ENCODE results near the gene PTPRR. TPM values are rescaled to one million over a fixed set of nuclear protein-coding genes. Genes with fewer than 3 reads are reported as not detected.

PTPRR gene
- total RNA-seq, 1 donor from 2014 or later = not detected

DNA sequence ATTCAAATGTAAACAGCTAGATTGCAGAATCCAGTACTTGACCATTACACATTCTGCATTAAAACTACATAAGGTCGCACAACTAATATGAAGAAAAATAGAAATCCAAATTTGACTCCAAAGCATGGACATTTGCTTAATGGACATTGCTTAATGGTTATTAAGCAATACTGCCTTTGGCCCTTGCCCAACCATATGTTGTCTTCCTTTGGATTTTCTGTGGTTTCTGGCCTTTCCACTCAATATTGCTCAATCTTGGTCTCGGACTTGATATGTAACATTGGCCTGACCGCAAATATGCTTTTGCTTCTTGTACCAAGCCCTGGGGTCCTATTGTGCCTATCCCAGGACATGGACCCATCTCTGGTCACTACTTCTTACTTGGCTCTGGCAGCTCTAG lies 67.2 kb downstream of the PTPRR start:
- no peak for DNase-seq (ENCODE audit: low spot score)
- H3K27ac Mint-ChIP-seq (ENCODE audit: unreplicated experiment) = no peak overlapping the region
- H3K9me3 Mint-ChIP-seq (ENCODE audit: low read depth) = no peaks in the 10 kb centered on the region
- H3K4me3 Mint-ChIP-seq (ENCODE audit: unreplicated experiment) = no peak overlapping the region
- TF ChIP-seq, protein P1, sequence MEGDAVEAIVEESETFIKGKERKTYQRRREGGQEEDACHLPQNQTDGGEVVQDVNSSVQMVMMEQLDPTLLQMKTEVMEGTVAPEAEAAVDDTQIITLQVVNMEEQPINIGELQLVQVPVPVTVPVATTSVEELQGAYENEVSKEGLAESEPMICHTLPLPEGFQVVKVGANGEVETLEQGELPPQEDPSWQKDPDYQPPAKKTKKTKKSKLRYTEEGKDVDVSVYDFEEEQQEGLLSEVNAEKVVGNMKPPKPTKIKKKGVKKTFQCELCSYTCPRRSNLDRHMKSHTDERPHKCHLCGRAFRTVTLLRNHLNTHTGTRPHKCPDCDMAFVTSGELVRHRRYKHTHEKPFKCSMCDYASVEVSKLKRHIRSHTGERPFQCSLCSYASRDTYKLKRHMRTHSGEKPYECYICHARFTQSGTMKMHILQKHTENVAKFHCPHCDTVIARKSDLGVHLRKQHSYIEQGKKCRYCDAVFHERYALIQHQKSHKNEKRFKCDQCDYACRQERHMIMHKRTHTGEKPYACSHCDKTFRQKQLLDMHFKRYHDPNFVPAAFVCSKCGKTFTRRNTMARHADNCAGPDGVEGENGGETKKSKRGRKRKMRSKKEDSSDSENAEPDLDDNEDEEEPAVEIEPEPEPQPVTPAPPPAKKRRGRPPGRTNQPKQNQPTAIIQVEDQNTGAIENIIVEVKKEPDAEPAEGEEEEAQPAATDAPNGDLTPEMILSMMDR (IDR thresholded peaks at IDR 0.05) = no peak
- peaks cover 8% of the 10 kb centered on the region for H3K27me3 Mint-ChIP-seq (ENCODE audit: low read depth)
- no peaks in the 10 kb centered on the region for H3K36me3 Mint-ChIP-seq (ENCODE audit: low read depth)
- peaks cover 21% of the 10 kb centered on the region for H3K4me1 Mint-ChIP-seq (ENCODE audit: low read depth)

DNA sequence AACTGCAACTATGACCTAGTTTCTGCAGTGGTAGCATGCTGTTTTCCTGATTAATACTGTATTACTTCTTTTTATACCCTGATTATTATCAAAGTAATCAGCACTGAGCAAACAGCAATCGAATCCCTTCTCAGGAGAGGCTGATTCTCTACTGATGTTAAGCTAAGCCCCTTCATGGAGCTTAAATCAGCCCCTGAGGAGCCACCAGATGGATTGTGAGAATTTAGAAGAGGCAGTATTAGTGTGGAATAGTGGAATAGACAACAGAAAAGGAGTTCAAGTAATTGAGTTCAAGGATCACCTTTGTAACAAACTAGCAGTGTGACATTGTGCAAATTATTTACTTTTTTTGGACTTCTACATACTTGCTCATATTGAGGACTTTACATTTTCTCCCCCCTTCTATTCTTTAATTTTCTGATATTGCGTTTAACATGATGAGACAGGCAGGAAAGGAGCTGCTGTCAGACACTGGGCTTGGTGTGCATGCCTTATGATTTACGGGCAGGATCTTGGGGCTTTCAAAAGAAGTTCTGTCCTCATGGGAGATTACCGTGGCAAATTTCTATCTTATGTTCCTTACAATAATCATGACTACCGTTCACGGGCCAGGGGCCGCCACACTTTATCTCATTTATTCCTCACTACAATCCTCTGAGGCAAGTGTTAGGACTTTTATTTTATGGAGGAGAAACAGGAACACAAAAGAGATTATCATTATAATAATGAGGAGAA lies 68.0 kb downstream of the PTPRR start:
- no peak overlapping the region for H3K27ac Mint-ChIP-seq (ENCODE audit: unreplicated experiment)
- TF ChIP-seq, protein P1 (IDR thresholded peaks at IDR 0.05) = no peak
- H3K9me3 Mint-ChIP-seq (ENCODE audit: low read depth) = no peaks in the 10 kb centered on the region
- no peak for DNase-seq (ENCODE audit: low spot score)
- H3K4me1 Mint-ChIP-seq (ENCODE audit: low read depth) = peaks cover 21% of the 10 kb centered on the region
- H3K36me3 Mint-ChIP-seq (ENCODE audit: low read depth) = no peaks in the 10 kb centered on the region
- H3K4me3 Mint-ChIP-seq (ENCODE audit: unreplicated experiment) = no peak overlapping the region
- H3K27me3 Mint-ChIP-seq (ENCODE audit: low read depth) = peaks cover 8% of the 10 kb centered on the region

DNA sequence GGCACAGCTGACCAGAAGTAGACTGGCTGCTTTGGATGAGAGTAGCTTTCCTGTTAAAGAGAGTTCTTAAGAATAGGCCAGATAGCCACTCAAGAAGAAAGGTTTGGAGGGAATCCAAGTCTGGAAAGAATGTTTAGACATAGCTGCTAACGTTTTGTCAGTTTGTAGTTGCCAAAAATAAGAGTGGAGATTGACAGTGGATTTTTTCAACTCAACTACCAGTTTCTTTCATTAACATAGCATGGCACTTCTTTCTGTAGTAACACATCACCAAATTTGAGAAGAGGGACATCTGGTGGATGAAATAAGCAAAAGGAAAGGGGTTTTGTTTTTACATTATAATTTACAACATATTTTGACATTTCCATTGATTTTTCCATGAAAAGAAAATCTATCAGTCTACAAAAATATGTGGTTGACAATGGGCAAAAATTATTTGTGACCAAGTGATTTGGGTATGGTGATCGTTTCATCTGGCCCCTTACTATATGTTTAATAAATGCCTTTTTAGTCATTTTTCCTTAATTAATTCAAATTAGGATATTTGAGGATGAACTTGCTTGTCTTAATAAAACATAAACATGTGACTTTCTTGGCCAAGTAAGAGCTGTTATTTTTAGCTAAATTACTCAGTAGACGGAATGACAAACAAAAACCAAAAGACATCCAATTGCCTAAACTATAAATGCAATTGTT lies 71.1 kb downstream of the PTPRR start:
- no peak overlapping the region for H3K27ac Mint-ChIP-seq (ENCODE audit: unreplicated experiment)
- TF ChIP-seq, protein P1 (IDR thresholded peaks at IDR 0.05) = peak; percentile 87
- no peaks in the 10 kb centered on the region for H3K9me3 Mint-ChIP-seq (ENCODE audit: low read depth)
- H3K4me3 Mint-ChIP-seq (ENCODE audit: unreplicated experiment) = no peak overlapping the region
- peaks cover 10% of the 10 kb centered on the region for H3K4me1 Mint-ChIP-seq (ENCODE audit: low read depth)
- no peak for DNase-seq (ENCODE audit: low spot score)
- H3K27me3 Mint-ChIP-seq (ENCODE audit: low read depth) = peaks cover 11% of the 10 kb centered on the region
- no peaks in the 10 kb centered on the region for H3K36me3 Mint-ChIP-seq (ENCODE audit: low read depth)

DNA sequence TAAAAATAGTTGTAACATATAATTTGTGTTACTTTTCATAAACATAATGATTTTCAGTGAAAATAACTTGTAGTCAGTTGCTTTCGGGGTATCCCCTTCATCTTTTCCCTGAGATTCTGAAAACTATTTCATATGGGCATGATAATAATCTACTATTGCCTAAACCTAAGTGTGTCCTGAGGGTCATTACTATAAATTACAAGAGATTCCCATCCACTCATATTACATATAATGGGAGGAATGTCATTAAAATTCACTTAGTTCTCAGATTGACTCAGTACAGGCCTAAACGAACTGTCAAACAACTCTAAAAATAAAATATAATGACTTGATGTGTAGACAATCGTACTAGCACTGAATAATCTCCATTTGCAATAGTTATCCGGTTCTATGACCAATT lies 72.7 kb downstream of the PTPRR start:
- Mint-ChIP-seq H3K4me3 (ENCODE audit: unreplicated experiment) (no peak overlapping the region), H3K27ac (ENCODE audit: unreplicated experiment) (no peak overlapping the region), H3K27me3 (ENCODE audit: low read depth) (peaks cover 8% of the 10 kb centered on the region), H3K36me3 (ENCODE audit: low read depth) (no peaks in the 10 kb centered on the region), H3K4me1 (ENCODE audit: low read depth) (peaks cover 9% of the 10 kb centered on the region), H3K9me3 (ENCODE audit: low read depth) (no peaks in the 10 kb centered on the region)
- TF ChIP-seq, protein P1 (IDR thresholded peaks at IDR 0.05) = no peak
- no peak for DNase-seq (ENCODE audit: low spot score)

DNA sequence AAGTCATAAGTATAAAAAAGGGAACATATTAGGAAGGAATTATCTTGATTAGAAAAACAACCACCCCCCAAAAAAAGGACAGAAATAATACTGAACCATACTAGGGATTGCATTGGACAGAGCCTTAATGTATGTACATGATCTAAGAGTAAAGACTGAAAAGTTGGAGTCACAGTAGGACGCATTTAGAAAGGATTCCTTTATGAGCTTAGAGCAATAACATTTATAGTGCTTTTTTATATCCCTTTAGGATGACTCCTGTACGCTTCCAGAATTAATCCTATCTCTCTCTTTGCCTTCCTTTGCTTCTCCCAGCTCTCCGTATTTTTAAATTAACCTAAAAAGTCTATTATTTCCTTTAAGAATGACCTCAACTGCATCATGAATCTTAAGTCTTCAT lies 75.3 kb downstream of the PTPRR start:
- Mint-ChIP-seq H3K4me3 (ENCODE audit: unreplicated experiment) (no peak overlapping the region), H3K4me1 (ENCODE audit: low read depth) (peaks cover 16% of the 10 kb centered on the region), H3K27ac (ENCODE audit: unreplicated experiment) (no peak overlapping the region), H3K36me3 (ENCODE audit: low read depth) (no peaks in the 10 kb centered on the region), H3K9me3 (ENCODE audit: low read depth) (no peaks in the 10 kb centered on the region), H3K27me3 (ENCODE audit: low read depth) (peaks cover 3% of the 10 kb centered on the region)
- no peak for DNase-seq (ENCODE audit: low spot score)
- TF ChIP-seq, protein P1 (IDR thresholded peaks at IDR 0.05) = no peak

Data from chondrocyte (in vitro differentiated cells).